ENCODE measurements around the gene TSSK6.

The TSSK6 gene

GRCh38 chr19:19550485-19550929, 35.2 kb upstream of the TSSK6 start:
- H3K9me3 Mint-ChIP-seq, result no peaks in the 10 kb centered on the region
- no peak overlapping the region for H3K27ac Mint-ChIP-seq
- DNase-seq, result no peak
- H3K27me3 Mint-ChIP-seq, result peaks cover 20% of the 10 kb centered on the region
- CTCF ChIA-PET, result interaction anchor here (1.4 to 5.9 kb wide), 2 partner anchors 19 to 62 kb away, joined by 4 to 32 read pairs; no protein-coding TSS in a partner anchor
- no peak overlapping the region for H3K4me3 Mint-ChIP-seq
- H3K36me3 Mint-ChIP-seq, result no peaks in the 10 kb centered on the region
- H3K4me1 Mint-ChIP-seq, result peaks cover 9% of the 10 kb centered on the region

DNA sequence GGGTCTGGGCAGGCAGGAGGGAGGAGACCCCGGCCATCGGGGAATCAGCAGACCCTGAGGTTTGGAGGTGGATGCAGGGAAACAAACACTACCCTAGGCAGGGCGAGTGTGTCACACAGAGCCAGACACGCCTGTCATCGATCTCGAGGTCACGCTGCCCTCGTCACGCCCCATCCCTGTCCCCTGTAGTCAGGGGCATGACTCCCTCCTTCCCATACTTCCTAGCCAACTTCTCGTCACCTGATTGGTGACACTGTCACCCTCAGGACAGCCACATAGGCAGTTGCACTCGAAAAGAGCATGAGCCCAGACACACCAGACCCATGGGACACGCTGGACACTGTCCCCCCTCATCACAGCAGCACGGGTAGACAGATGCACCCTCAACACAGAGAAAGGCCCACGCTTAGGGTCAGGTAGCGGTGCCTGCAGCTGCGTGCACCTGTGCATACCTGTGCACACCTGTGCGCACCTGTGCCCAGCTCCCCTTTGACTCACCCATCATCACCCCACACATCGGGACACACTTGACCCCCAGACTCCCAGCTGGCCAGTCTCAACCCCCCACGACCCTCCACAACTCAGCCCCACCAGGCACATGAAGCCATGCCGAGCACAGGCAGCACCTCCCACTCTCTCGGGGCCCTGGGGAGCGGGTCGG, 34.6 kb upstream of the TSSK6 start:
- CTCF ChIA-PET, result interaction anchor here (1.1 kb wide), 1 partner anchor 8 kb away, joined by 3 read pairs; no protein-coding TSS in a partner anchor
- Mint-ChIP-seq H3K4me1 (peaks cover 9% of the 10 kb centered on the region), H3K27ac (no peak overlapping the region), H3K9me3 (no peaks in the 10 kb centered on the region), H3K36me3 (no peaks in the 10 kb centered on the region), H3K4me3 (no peak overlapping the region), H3K27me3 (peaks cover 20% of the 10 kb centered on the region)
- no peak for DNase-seq

GRCh38 chr19:19548915-19549759, 33.8 kb upstream of the TSSK6 start:
- no peak for DNase-seq
- CTCF ChIA-PET, result interaction anchor here (1.1 to 1.7 kb wide), 4 partner anchors 9 to 94 kb away, joined by 3 to 6 read pairs (median 3); partner anchors contain the start of genes GMIP, NDUFA13 and TSSK6
- Mint-ChIP-seq H3K9me3 (no peaks in the 10 kb centered on the region), H3K4me3 (no peak overlapping the region), H3K4me1 (peaks cover 6% of the 10 kb centered on the region), H3K27ac (no peak overlapping the region), H3K27me3 (peaks cover 20% of the 10 kb centered on the region), H3K36me3 (no peaks in the 10 kb centered on the region)

- H3K4me1 Mint-ChIP-seq, result no peaks in the 10 kb centered on the region
- CTCF ChIA-PET, result interaction anchor here (1.4 to 1.7 kb wide), 2 partner anchors 32 to 96 kb away, joined by 3 read pairs; partner anchors contain the start of genes GMIP, NDUFA13 and TSSK6
- no peak for DNase-seq
- no peak overlapping the region for H3K4me3 Mint-ChIP-seq
- no peak overlapping the region for H3K27ac Mint-ChIP-seq
- H3K27me3 Mint-ChIP-seq, result peaks cover 28% of the 10 kb centered on the region
- no peaks in the 10 kb centered on the region for H3K9me3 Mint-ChIP-seq
- H3K36me3 Mint-ChIP-seq, result no peaks in the 10 kb centered on the region
Observed at GRCh38 chr19:19547674-19548336, 32.5 kb upstream of the TSSK6 start.

DNA sequence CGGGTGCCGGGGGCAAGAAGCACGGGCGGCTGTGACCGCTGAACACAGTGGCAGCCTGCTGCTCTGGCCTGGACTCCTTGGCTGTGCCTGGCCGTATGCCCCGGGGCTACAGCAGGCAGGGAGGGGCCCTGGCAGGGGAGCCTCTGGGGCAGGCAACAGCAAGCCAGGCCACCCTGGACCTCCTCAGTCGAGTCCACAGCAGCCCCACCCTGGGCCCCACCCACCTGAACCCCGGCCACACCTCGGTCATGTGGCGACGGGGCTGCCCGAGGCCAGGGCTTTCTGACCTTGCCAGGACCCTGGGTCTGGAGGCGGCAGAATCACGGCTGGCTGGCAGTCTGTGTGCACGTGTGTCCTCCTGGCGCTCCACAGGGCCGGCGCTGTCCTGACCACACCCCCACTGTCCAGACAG, 31.4 kb upstream of the TSSK6 start:
- H3K9me3 Mint-ChIP-seq, result no peaks in the 10 kb centered on the region
- CTCF ChIA-PET, result no interaction called here

DNA sequence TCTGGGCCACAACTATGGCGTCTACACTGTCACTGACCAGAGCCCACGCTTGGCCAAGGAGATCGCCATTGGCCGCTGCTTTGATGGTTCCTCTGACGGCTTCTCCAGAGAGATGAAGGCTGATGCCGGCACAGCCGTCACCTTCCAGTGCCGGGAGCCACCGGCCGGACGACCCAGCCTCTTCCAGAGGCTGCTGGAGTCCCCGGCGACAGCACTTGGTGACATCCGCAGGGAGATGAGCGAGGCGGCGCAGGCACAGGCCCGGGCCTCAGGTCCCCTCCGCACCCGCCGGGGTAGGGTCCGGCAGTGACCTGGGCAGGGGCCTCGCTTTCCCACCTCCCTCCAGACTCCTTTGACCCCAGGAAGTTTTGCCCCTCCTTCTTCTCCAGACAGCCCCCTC, 30.4 kb upstream of the TSSK6 start:
- CTCF ChIA-PET, result no interaction called here

More for the DNA sequence above, 31.4 kb upstream of the TSSK6 start:
- H3K27me3 Mint-ChIP-seq, result peaks cover 35% of the 10 kb centered on the region
- peaks cover 8% of the 10 kb centered on the region for H3K4me1 Mint-ChIP-seq
- no peak for DNase-seq
- no peak overlapping the region for H3K4me3 Mint-ChIP-seq
- H3K27ac Mint-ChIP-seq, result no peak overlapping the region
- no peaks in the 10 kb centered on the region for H3K36me3 Mint-ChIP-seq

DNA sequence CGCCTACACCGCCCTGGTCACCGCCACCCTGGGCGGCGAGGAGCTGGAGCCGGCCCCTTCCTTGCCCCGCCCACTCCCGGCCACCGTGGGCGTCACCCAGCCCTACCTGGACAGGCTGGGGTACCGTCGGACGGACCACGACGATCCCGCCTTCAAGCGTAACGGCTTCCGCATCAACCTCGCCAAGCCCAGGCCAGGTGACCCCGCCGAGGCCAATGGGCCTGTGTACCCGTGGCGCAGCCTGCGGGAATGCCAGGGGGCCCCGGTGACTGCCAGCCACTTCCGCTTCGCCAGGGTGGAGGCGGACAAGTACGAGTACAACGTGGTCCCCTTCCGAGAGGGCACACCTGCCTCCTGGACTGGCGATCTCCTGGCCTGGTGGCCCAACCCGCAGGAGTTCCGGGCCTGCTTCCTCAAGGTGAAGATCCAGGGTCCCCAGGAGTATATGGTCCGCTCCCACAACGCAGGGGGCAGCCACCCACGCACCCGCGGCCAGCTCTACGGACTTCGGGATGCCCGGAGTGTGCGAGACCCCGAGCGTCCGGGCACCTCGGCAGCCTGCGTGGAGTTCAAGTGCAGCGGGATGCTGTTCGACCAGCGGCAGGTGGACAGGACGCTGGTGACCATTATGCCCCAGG, 29.7 kb upstream of the TSSK6 start:
- DNase-seq, result no peak
- Mint-ChIP-seq H3K27me3 (peaks cover 50% of the 10 kb centered on the region), H3K4me3 (no peak overlapping the region), H3K27ac (no peak overlapping the region), H3K36me3 (no peaks in the 10 kb centered on the region), H3K9me3 (no peaks in the 10 kb centered on the region), H3K4me1 (peaks cover 17% of the 10 kb centered on the region)
- CTCF ChIA-PET, result no interaction called here

More for the DNA sequence above, 30.4 kb upstream of the TSSK6 start:
- Mint-ChIP-seq H3K36me3 (no peaks in the 10 kb centered on the region), H3K27ac (no peak overlapping the region), H3K27me3 (peaks cover 44% of the 10 kb centered on the region), H3K4me3 (no peak overlapping the region), H3K9me3 (no peaks in the 10 kb centered on the region), H3K4me1 (peaks cover 15% of the 10 kb centered on the region)
- no peak for DNase-seq

DNA sequence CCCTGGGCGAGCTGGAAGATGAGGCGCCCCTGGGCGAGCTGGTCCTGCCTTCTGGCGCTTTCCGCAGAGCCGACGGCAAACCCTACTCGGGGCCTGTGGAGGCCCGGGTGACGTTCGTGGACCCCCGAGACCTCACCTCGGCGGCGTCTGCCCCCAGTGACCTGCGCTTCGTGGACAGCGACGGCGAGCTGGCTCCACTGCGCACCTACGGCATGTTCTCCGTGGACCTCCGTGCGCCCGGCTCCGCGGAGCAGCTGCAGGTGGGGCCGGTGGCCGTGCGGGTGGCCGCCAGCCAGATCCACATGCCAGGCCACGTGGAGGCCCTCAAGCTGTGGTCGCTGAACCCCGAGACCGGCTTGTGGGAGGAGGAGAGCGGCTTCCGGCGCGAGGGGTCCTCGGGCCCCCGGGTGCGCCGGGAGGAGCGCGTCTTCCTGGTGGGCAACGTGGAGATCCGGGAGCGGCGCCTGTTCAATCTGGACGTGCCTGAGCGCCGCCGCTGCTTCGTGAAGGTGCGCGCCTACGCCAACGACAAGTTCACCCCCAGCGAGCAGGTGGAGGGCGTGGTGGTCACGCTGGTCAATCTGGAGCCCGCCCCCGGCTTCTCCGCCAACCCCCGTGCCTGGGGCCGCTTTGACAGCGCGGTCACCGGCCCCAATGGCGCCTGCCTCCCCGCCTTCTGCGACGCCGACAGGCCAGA, 29.1 kb upstream of the TSSK6 start:
- Mint-ChIP-seq H3K4me1 (peaks cover 19% of the 10 kb centered on the region), H3K36me3 (no peaks in the 10 kb centered on the region)
- CTCF ChIA-PET, result interaction anchor here (2.0 kb wide), 1 partner anchor 9 kb away, joined by 11 read pairs; no protein-coding TSS in a partner anchor

GRCh38 chr19:19543640-19544039, 28.3 kb upstream of the TSSK6 start:
- H3K4me3 Mint-ChIP-seq, result no peak overlapping the region
- CTCF ChIA-PET, result interaction anchor here (2.0 kb wide), 1 partner anchor 10 kb away, joined by 11 read pairs; no protein-coding TSS in a partner anchor
- no peaks in the 10 kb centered on the region for H3K36me3 Mint-ChIP-seq
- no peaks in the 10 kb centered on the region for H3K9me3 Mint-ChIP-seq
- no peak for DNase-seq
- no peak overlapping the region for H3K27ac Mint-ChIP-seq
- peaks cover 54% of the 10 kb centered on the region for H3K27me3 Mint-ChIP-seq
- peaks cover 23% of the 10 kb centered on the region for H3K4me1 Mint-ChIP-seq

More for the DNA sequence above, 29.1 kb upstream of the TSSK6 start:
- no peaks in the 10 kb centered on the region for H3K9me3 Mint-ChIP-seq
- H3K4me3 Mint-ChIP-seq, result no peak overlapping the region
- DNase-seq, result no peak
- no peak overlapping the region for H3K27ac Mint-ChIP-seq
- H3K27me3 Mint-ChIP-seq, result peaks cover 53% of the 10 kb centered on the region

DNA sequence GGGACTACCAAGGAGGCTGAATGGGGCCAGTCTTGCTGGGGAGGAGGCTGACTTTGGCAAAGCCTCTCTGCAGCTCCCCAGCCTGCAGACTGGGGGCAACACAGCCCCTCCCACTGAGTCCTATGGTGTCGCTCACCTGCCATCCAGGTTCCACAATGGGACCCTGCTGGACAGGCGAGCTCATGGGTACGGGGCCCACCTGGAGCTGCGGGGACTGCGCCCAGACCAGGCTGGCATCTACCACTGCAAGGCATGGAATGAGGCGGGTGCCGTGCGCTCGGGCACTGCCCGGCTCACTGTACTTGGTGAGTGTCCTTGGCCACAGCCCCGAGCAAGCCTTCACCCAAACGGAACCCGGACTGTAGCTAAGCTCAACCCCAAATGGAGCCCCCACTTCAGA, 27.8 kb upstream of the TSSK6 start:
- H3K27ac Mint-ChIP-seq, result no peak overlapping the region
- H3K9me3 Mint-ChIP-seq, result no peaks in the 10 kb centered on the region
- CTCF ChIA-PET, result interaction anchor here (2.0 kb wide), 1 partner anchor 11 kb away, joined by 11 read pairs; no protein-coding TSS in a partner anchor
- H3K27me3 Mint-ChIP-seq, result peaks cover 60% of the 10 kb centered on the region
- H3K4me1 Mint-ChIP-seq, result peaks cover 26% of the 10 kb centered on the region
- no peak for DNase-seq
- no peaks in the 10 kb centered on the region for H3K36me3 Mint-ChIP-seq
- H3K4me3 Mint-ChIP-seq, result no peak overlapping the region

GRCh38 chr19:19542507-19542906, 27.2 kb upstream of the TSSK6 start:
- H3K27me3 Mint-ChIP-seq, result peaks cover 65% of the 10 kb centered on the region
- CTCF ChIA-PET, result interaction anchor here (2.0 kb wide), 1 partner anchor 11 kb away, joined by 11 read pairs; no protein-coding TSS in a partner anchor
- DNase-seq, result no peak

DNA sequence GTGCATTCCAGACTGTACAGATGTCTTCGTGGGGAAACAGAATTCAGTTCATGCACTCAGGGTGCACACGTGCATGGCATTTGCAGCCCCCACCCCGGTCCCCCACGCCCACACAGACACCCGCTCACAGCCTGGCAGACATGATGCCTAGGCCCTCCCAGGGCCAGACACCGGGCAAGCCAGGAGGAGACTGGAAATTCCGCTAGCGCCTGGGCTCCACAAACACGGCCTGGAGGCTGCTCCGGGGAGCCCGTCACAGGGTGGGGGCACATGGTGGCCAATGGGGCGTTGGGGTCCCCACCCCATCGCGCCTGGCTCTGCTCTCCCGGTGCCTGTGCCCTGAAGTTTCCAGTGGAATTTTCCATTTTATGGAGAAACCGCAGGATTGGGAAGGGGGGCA, 26.3 kb upstream of the TSSK6 start:
- CTCF ChIA-PET, result interaction anchor here (0.9 to 1.6 kb wide), 4 partner anchors 9 to 103 kb away, joined by 3 to 9 read pairs (median 4); no protein-coding TSS in a partner anchor
- H3K4me1 Mint-ChIP-seq, result peaks cover 34% of the 10 kb centered on the region
- peaks cover 69% of the 10 kb centered on the region for H3K27me3 Mint-ChIP-seq
- no peak overlapping the region for H3K27ac Mint-ChIP-seq
- DNase-seq, result no peak
- no peaks in the 10 kb centered on the region for H3K9me3 Mint-ChIP-seq
- H3K36me3 Mint-ChIP-seq, result no peaks in the 10 kb centered on the region
- H3K4me3 Mint-ChIP-seq, result no peak overlapping the region

More at GRCh38 chr19:19542507-19542906, 27.2 kb upstream of the TSSK6 start:
- Mint-ChIP-seq H3K9me3 (no peaks in the 10 kb centered on the region), H3K4me3 (no peak overlapping the region), H3K27ac (no peak overlapping the region), H3K36me3 (no peaks in the 10 kb centered on the region), H3K4me1 (peaks cover 31% of the 10 kb centered on the region)

Data from activated naive CD4-positive, alpha-beta T cell treated with anti-CD3 and anti-CD28 coated beads, Interleukin-2, amount 10 ng/mL, durations not matched to agents 7 days and 5 days (primary cell).